Skeletal muscle satellite cell (primary cell): ENCODE results near the gene PPY.
"Not testable (repeated sequence)": the region's sequence is repeated elsewhere in the genome, so short reads cannot be mapped to it uniquely, and the experiment has no call there.

Source experiments
- H3K27me3 ChIP-seq: 2 replicates; pipeline ENCODE4 v1.7.0; 2013; ENCODE audit warnings: low read length; ENCODE audit not compliant: control insufficient read depth, insufficient read depth
- H3K36me3 ChIP-seq: 2 replicates; pipeline ENCODE4 v1.7.0; 2013; ENCODE audit warnings: mild to moderate bottlenecking, control low read depth, low read length; ENCODE audit not compliant: insufficient read depth
- H3K4me1 ChIP-seq: 2 replicates; pipeline ENCODE4 v1.7.0; 2013; ENCODE audit warnings: low read length; ENCODE audit not compliant: control insufficient read depth, insufficient read depth
- H3K4me2 ChIP-seq: 2 replicates; pipeline ENCODE4 v1.7.0; 2013; ENCODE audit warnings: mild to moderate bottlenecking, low read length
- H3K4me3 ChIP-seq: 2 replicates; pipeline ENCODE4 v1.7.0; 2013; ENCODE audit warnings: low read length
- H3K9ac ChIP-seq: 2 replicates; pipeline ENCODE4 v1.7.0; 2013; ENCODE audit warnings: mild to moderate bottlenecking, low read depth, low read length, moderate library complexity
- H3K9me3 ChIP-seq: replicated peaks from 2 replicates; pipeline ENCODE4 v1.7.0; 2013; ENCODE audit warnings: mild to moderate bottlenecking, control low read depth, low read length

Gene PPY

GRCh38 chr17:43900183-43900857 lies 42.0 kb downstream of the PPY start:
- Histone ChIP-seq H3K4me1 (peaks cover 6% of the 10 kb centered on the region), H3K4me2 (peak overlapping the region; percentile 89), H3K9ac (peak overlapping the region; percentile 62), H3K27me3 (peaks cover 38% of the 10 kb centered on the region), H3K36me3 (no peaks in the 10 kb centered on the region), H3K9me3 (no peaks in the 10 kb centered on the region), H3K4me3 (peak overlapping the region; percentile 72)

- Histone ChIP-seq H3K4me1 (peaks cover 6% of the 10 kb centered on the region), H3K4me3 (no peak overlapping the region), H3K4me2 (no peak overlapping the region), H3K9ac (no peak overlapping the region), H3K36me3 (no peaks in the 10 kb centered on the region), H3K27me3 (peaks cover 28% of the 10 kb centered on the region), H3K9me3 (no peaks in the 10 kb centered on the region)
These were observed 43.8 kb downstream of the PPY start for GRCh38 chr17:43898446-43898845.

GRCh38 chr17:43897831-43898230 lies 44.4 kb downstream of the PPY start:
- Histone ChIP-seq H3K36me3 (no peaks in the 10 kb centered on the region), H3K27me3 (peaks cover 28% of the 10 kb centered on the region), H3K9me3 (no peaks in the 10 kb centered on the region), H3K4me3 (no peak overlapping the region), H3K4me2 (no peak overlapping the region), H3K9ac (no peak overlapping the region), H3K4me1 (peaks cover 6% of the 10 kb centered on the region)

GRCh38 chr17:43894494-43894893 lies 47.8 kb downstream of the PPY start:
- not testable (repeated sequence) for H3K9me3 ChIP-seq, H3K9ac ChIP-seq, H3K4me3 ChIP-seq, H3K4me2 ChIP-seq, H3K36me3 ChIP-seq, H3K4me1 ChIP-seq
- peaks cover 29% of the 10 kb centered on the region for H3K27me3 ChIP-seq

- no peaks in the 10 kb centered on the region for H3K4me1 ChIP-seq
- H3K4me2 ChIP-seq = no peak overlapping the region
- no peaks in the 10 kb centered on the region for H3K9me3 ChIP-seq
- H3K9ac ChIP-seq = no peak overlapping the region
- no peak overlapping the region for H3K4me3 ChIP-seq
- no peaks in the 10 kb centered on the region for H3K36me3 ChIP-seq
- H3K27me3 ChIP-seq = peaks cover 33% of the 10 kb centered on the region
These were observed 49.7 kb downstream of the PPY start for GRCh38 chr17:43892647-43892952.

GRCh38 chr17:43891851-43892646 lies 50.2 kb downstream of the PPY start:
- no peak overlapping the region for H3K9ac ChIP-seq
- H3K27me3 ChIP-seq = peaks cover 30% of the 10 kb centered on the region
- no peaks in the 10 kb centered on the region for H3K4me1 ChIP-seq
- H3K4me3 ChIP-seq = no peak overlapping the region
- H3K4me2 ChIP-seq = no peak overlapping the region
- no peaks in the 10 kb centered on the region for H3K36me3 ChIP-seq
- H3K9me3 ChIP-seq = no peaks in the 10 kb centered on the region
